ENCODE measurements around the gene HAAO. TPM values are rescaled to one million over a fixed set of nuclear protein-coding genes. Genes with fewer than 3 reads are reported as not detected.

HAAO gene
- total and polyA plus RNA-seq, 2 of the 13 experiments (the other 11 are each of a cell fraction or from before 2014, with no cell fraction given): 36.1 to 42.7 TPM

- TF ChIP-seq, protein P1, sequence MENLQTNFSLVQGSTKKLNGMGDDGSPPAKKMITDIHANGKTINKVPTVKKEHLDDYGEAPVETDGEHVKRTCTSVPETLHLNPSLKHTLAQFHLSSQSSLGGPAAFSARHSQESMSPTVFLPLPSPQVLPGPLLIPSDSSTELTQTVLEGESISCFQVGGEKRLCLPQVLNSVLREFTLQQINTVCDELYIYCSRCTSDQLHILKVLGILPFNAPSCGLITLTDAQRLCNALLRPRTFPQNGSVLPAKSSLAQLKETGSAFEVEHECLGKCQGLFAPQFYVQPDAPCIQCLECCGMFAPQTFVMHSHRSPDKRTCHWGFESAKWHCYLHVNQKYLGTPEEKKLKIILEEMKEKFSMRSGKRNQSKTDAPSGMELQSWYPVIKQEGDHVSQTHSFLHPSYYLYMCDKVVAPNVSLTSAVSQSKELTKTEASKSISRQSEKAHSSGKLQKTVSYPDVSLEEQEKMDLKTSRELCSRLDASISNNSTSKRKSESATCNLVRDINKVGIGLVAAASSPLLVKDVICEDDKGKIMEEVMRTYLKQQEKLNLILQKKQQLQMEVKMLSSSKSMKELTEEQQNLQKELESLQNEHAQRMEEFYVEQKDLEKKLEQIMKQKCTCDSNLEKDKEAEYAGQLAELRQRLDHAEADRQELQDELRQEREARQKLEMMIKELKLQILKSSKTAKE (CRISPR knock-in tag; IDR thresholded peaks at IDR 0.05; ENCODE audit: borderline replicate concordance): peak; percentile 95
- peak; percentile 94; the same call in 1 of the 2 replicates for TF ChIP-seq ZNF431 (CRISPR knock-in tag; IDR thresholded peaks at IDR 0.05; ENCODE audit: borderline replicate concordance, low read depth)
- no peak for TF ChIP-seq MAFF (IDR thresholded peaks at IDR 0.05; ENCODE audit: low read depth, low read length)
- TF ChIP-seq ZNF230 (CRISPR knock-in tag; IDR thresholded peaks at IDR 0.05): peak; percentile 96; the same call in 1 of the 2 replicates
- TF ChIP-seq RBFOX2 (IDR thresholded peaks at IDR 0.05; ENCODE audit: low read depth, low read length): peak; percentile 100
- peak; percentile 67 for TF ChIP-seq U2AF1 (optimal IDR thresholded peaks at IDR 0.05; ENCODE audit: low read depth, low read length)
- TF ChIP-seq ZNF335 (CRISPR knock-in tag; IDR thresholded peaks at IDR 0.05): peak; percentile 76; the same call in 1 of the 2 replicates
- TF ChIP-seq CHD4 (IDR thresholded peaks at IDR 0.05; ENCODE audit: borderline replicate concordance, low read length): no peak; the same call in 1 of the 2 replicates
- 0 out of 2 replicates have a peak, but pooled peaks have one; percentile 78 for TF ChIP-seq ZNF468 (CRISPR knock-in tag; IDR thresholded peaks at IDR 0.05)
- peak; percentile 96 for TF ChIP-seq NKX3-1 (CRISPR knock-in tag; IDR thresholded peaks at IDR 0.05)
- TF ChIP-seq ZNF576 (CRISPR knock-in tag; IDR thresholded peaks at IDR 0.05): 0 out of 2 replicates have a peak, but pooled peaks have one; percentile 42
- TF ChIP-seq ZNF180 (CRISPR knock-in tag; IDR thresholded peaks at IDR 0.05; ENCODE audit: borderline replicate concordance, low read depth): peak; percentile 66; the same call in 1 of the 2 replicates
- no peak for TF ChIP-seq ZNF382 (CRISPR knock-in tag; IDR thresholded peaks at IDR 0.05; ENCODE audit: borderline replicate concordance)
- TF ChIP-seq, protein P2, sequence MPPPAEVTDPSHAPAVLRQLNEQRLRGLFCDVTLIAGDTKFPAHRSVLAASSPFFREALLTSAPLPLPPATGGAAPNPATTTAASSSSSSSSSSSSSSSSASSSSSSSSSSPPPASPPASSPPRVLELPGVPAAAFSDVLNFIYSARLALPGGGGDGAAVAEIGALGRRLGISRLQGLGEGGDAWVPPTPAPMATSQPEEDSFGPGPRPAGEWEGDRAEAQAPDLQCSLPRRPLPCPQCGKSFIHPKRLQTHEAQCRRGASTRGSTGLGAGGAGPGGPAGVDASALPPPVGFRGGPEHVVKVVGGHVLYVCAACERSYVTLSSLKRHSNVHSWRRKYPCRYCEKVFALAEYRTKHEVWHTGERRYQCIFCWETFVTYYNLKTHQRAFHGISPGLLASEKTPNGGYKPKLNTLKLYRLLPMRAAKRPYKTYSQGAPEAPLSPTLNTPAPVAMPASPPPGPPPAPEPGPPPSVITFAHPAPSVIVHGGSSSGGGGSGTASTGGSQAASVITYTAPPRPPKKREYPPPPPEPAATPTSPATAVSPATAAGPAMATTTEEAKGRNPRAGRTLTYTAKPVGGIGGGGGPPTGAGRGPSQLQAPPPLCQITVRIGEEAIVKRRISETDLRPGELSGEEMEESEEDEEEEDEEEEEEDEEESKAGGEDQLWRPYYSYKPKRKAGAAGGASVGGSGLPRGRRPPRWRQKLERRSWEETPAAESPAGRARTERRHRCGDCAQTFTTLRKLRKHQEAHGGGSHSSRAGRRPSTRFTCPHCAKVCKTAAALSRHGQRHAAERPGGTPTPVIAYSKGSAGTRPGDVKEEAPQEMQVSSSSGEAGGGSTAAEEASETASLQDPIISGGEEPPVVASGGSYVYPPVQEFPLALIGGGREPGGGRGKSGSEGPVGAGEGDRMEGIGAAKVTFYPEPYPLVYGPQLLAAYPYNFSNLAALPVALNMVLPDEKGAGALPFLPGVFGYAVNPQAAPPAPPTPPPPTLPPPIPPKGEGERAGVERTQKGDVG (CRISPR knock-in tag; IDR thresholded peaks at IDR 0.05; ENCODE audit: borderline replicate concordance): peak; percentile 77; the same call in 1 of the 2 replicates
- TF ChIP-seq CREB3 (CRISPR knock-in tag; IDR thresholded peaks at IDR 0.05): no peak; the same call in 1 of the 2 replicates
- TF ChIP-seq ZNF430 (CRISPR knock-in tag; IDR thresholded peaks at IDR 0.05): peak; percentile 81
- TF ChIP-seq SETDB1 (CRISPR knock-in tag; IDR thresholded peaks at IDR 0.05; ENCODE audit: borderline replicate concordance): no peak
- TF ChIP-seq SP1 (IDR thresholded peaks at IDR 0.05): no peak
- TF ChIP-seq SP1 (CRISPR knock-in tag; IDR thresholded peaks at IDR 0.05): peak; percentile 86
- TF ChIP-seq HOXA3 (CRISPR knock-in tag; IDR thresholded peaks at IDR 0.05): peak; percentile 98
Measured at GRCh38 chr2:42792583-42793333, at the start of gene HAAO (continued).
